H1 (cell line): ENCODE results near the gene EIF2B2. TPM values are rescaled to one million over a fixed set of nuclear protein-coding genes. Genes with fewer than 3 reads are reported as not detected.

ENCODE experiments used
- CTCF ChIA-PET: fragments of 300-600 bp; sonication (Branson Sonifier 250); formaldehyde crosslinking; loops from one replicate; lab custom pipeline; 2021; ENCODE audit not compliant: partially characterized antibody; lab: Charles Lee
- POLR2A ChIA-PET: fragments of 300-600 bp; sonication (Branson Sonifier 250); formaldehyde crosslinking; loops from one replicate; lab custom pipeline; 2021; ENCODE audit warnings: inconsistent platforms; ENCODE audit not compliant: partially characterized antibody; lab: Charles Lee
- DNase-seq, 2 experiments: peaks; one replicate each; pipeline versions ENCODE4 v3.0.0 to v3.0.0-alpha.2; 2010 to 2022; ENCODE audit warnings: low spot score in 2 of 2, low read depth in 1 of 2, mixed read lengths in 1 of 2
- FAIRE-seq: peaks from 2 replicates; lab custom pipeline; 2011; peaks lifted over from hg19 to GRCh38; lab: Jason Lieb, UNC
- H2AFZ ChIP-seq: 2 replicates; pipeline ENCODE4 v1.8.1; 2012; ENCODE audit warnings: low read length, inconsistent platforms
- H2AK5ac ChIP-seq: 2 replicates; pipeline ENCODE4 v1.6.1; 2013; ENCODE audit warnings: low read depth, low read length
- H2BK120ac ChIP-seq: replicated peaks from 2 replicates; pipeline ENCODE3; 2013; ENCODE audit warnings: low read depth, low read length, inconsistent platforms
- H2BK12ac ChIP-seq: 2 replicates; pipeline ENCODE4 v1.6.1; 2013; ENCODE audit warnings: low read depth, low read length
- H2BK15ac ChIP-seq: 2 replicates; pipeline ENCODE4 v1.6.1; 2013; ENCODE audit warnings: low read length
- H2BK20ac ChIP-seq: 2 replicates; pipeline ENCODE4 v1.6.1; 2013; ENCODE audit warnings: low read length
- H2BK5ac ChIP-seq: 2 replicates; pipeline ENCODE4 v1.6.1; 2013; ENCODE audit warnings: low read depth, low read length
- H3K14ac ChIP-seq: 2 replicates; pipeline ENCODE4 v1.6.1; 2013; ENCODE audit warnings: inconsistent platforms; ENCODE audit not compliant: insufficient read length
- H3K18ac ChIP-seq: 2 replicates; pipeline ENCODE4 v1.6.1; 2013; ENCODE audit warnings: low read length; ENCODE audit errors: extremely low read depth
- H3K23ac ChIP-seq: 2 replicates; pipeline ENCODE4 v1.6.1; 2013; ENCODE audit warnings: inconsistent platforms; ENCODE audit not compliant: insufficient read length
- H3K23me2 ChIP-seq: 2 replicates; pipeline ENCODE4 v1.6.1; 2013; ENCODE audit warnings: low read depth, low read length
- H3K27ac ChIP-seq: 2 replicates; pipeline ENCODE4 v1.6.1; 2011; ENCODE audit warnings: low read depth, low read length, inconsistent platforms
- H3K27me3 ChIP-seq, 4 experiments: replicated peaks in 1 of 4; 1 replicate in 1 of 4; 2 replicates in 3 of 4; pipeline versions ENCODE4 v1.6.1 to v1.8.1; 2011 to 2013; ENCODE audit warnings: low read length in 3 of 4, mild to moderate bottlenecking in 3 of 4, inconsistent platforms in 2 of 4, mixed read lengths in 2 of 4, moderate library complexity in 1 of 4; ENCODE audit not compliant: control insufficient read depth in 3 of 4, insufficient read depth in 3 of 4; ENCODE audit errors: extremely low read depth in 1 of 4
- H3K36me3 ChIP-seq, 4 experiments: 2 replicates each; pipeline versions ENCODE4 v1.6.1 to v1.8.1; 2011 to 2013; ENCODE audit warnings: mild to moderate bottlenecking in 4 of 4, low read length in 3 of 4, moderate library complexity in 2 of 4, control low read depth in 1 of 4, inconsistent platforms in 1 of 4; ENCODE audit not compliant: insufficient read depth in 4 of 4, control insufficient read depth in 2 of 4
- H3K4ac ChIP-seq: replicated peaks from 2 replicates; pipeline ENCODE3; 2013; ENCODE audit warnings: low read length, low read depth, mixed read lengths, inconsistent platforms; ENCODE audit not compliant: insufficient read length
- H3K4me1 ChIP-seq, 4 experiments: replicated peaks in 1 of 4; 1 replicate in 1 of 4; 2 replicates in 3 of 4; pipeline versions ENCODE4 v1.6.1 to v1.8.1; 2011 to 2013; ENCODE audit warnings: low read length in 3 of 4, inconsistent platforms in 2 of 4, mixed read lengths in 1 of 4; ENCODE audit not compliant: insufficient read depth in 4 of 4, control insufficient read depth in 3 of 4
- H3K4me2 ChIP-seq, 2 experiments: 2 replicates each; pipeline versions ENCODE4 v1.6.1 to v1.8.1; 2011 to 2013; ENCODE audit warnings: low read depth in 2 of 2, low read length in 2 of 2, control low read depth in 1 of 2, inconsistent platforms in 1 of 2, mild to moderate bottlenecking in 1 of 2; ENCODE audit not compliant: insufficient read depth in 1 of 2
- H3K4me3 ChIP-seq, 4 experiments: fragments of 200-600, 300-600 bp in 1 of 4; sonication (generic), shearing (Covaris generic), sonication (Bioruptor Twin) in 1 of 4; 2 replicates each; pipeline versions ENCODE4 v1.5.1 to v1.8.1; 2011 to 2016; ENCODE audit warnings: low read length in 4 of 4, low read depth in 3 of 4, control low read depth in 2 of 4, inconsistent platforms in 2 of 4, mild to moderate bottlenecking in 2 of 4, mixed read lengths in 1 of 4, moderate library complexity in 1 of 4; ENCODE audit not compliant: insufficient read depth in 2 of 4; ENCODE audit errors: extremely low read depth in 1 of 4
- H3K56ac ChIP-seq: replicated peaks from 2 replicates; pipeline ENCODE3; 2013; ENCODE audit warnings: low read depth, mild to moderate bottlenecking, mixed read lengths, low read length, inconsistent platforms; ENCODE audit not compliant: insufficient read length
- H3K79me1 ChIP-seq: 2 replicates; pipeline ENCODE4 v1.6.1; 2013; ENCODE audit warnings: low read depth, low read length, control low read depth
- H3K79me2 ChIP-seq, 2 experiments: 2 replicates each; pipeline versions ENCODE4 v1.6.1 to v1.8.1; 2012 to 2013; ENCODE audit warnings: low read length in 2 of 2, mild to moderate bottlenecking in 2 of 2, inconsistent platforms in 1 of 2; ENCODE audit not compliant: insufficient read depth in 2 of 2, control insufficient read depth in 1 of 2
- H3K9ac ChIP-seq, 4 experiments: replicated peaks in 1 of 4; 1 replicate in 1 of 4; 2 replicates in 3 of 4; pipeline versions ENCODE4 v1.6.1 to v1.8.1; 2011 to 2013; ENCODE audit warnings: low read depth in 3 of 4, low read length in 3 of 4, control low read depth in 2 of 4, mild to moderate bottlenecking in 2 of 4, moderate library complexity in 2 of 4, inconsistent platforms in 1 of 4; ENCODE audit errors: extremely low read depth in 1 of 4
- H3K9me3 ChIP-seq, 2 experiments: 2 replicates each; pipeline versions ENCODE4 v1.6.1 to v1.8.1; 2012 to 2013; ENCODE audit warnings: mild to moderate bottlenecking in 2 of 2, moderate library complexity in 2 of 2, control low read depth in 1 of 2, inconsistent platforms in 1 of 2, low read depth in 1 of 2, low read length in 1 of 2, mixed read lengths in 1 of 2; ENCODE audit not compliant: insufficient read depth in 2 of 2
- H4K20me1 ChIP-seq, 2 experiments: replicated peaks in 1 of 2; 2 replicates each; pipeline versions ENCODE3 to v1.8.1; 2011 to 2013; ENCODE audit warnings: inconsistent platforms in 2 of 2, low read length in 2 of 2, mild to moderate bottlenecking in 1 of 2; ENCODE audit not compliant: insufficient read depth in 2 of 2, control insufficient read depth in 1 of 2
- H4K5ac ChIP-seq: 2 replicates; pipeline ENCODE4 v1.6.1; 2013; ENCODE audit warnings: low read length, low read depth, mixed read lengths, inconsistent platforms; ENCODE audit not compliant: insufficient read length
- H4K8ac ChIP-seq: 2 replicates; pipeline ENCODE4 v1.8.0; 2013; ENCODE audit warnings: mild to moderate bottlenecking, moderate library complexity, low read length, inconsistent platforms; ENCODE audit not compliant: insufficient read depth; ENCODE audit errors: extremely low read depth
- H4K91ac ChIP-seq: replicated peaks from 2 replicates; pipeline ENCODE3; 2013; ENCODE audit warnings: low read length, mixed read lengths, inconsistent platforms; ENCODE audit not compliant: insufficient read length
- BCL11A ChIP-seq, 2 experiments: IDR thresholded peaks; one replicate each; pipeline ENCODE4 v1.6.1; 2011; ENCODE audit warnings: low read depth in 2 of 2, low read length in 2 of 2, mild to moderate bottlenecking in 2 of 2
- CREB1 ChIP-seq: IDR thresholded peaks from 2 replicates; pipeline ENCODE4 v1.6.1; 2012; ENCODE audit warnings: inconsistent platforms
- WGBS, 2 experiments: shearing (Covaris generic) in 1 of 2; methylation state at CpG; one replicate each; pipeline versions ENCODE4 v1.1.6 to v1.1.7; 2013 to 2015; ENCODE audit warnings: low lambda C conversion rate in 2 of 2, mixed read lengths in 2 of 2, inconsistent platforms in 1 of 2, low coverage in 1 of 2, missing lambda C conversion rate in 1 of 2; ENCODE audit not compliant: insufficient replicate concordance in 2 of 2, insufficient coverage in 1 of 2, insufficient read length in 1 of 2; ENCODE audit errors: extremely low coverage in 1 of 2, missing lambda C conversion rate in 1 of 2; 5-methylcytosine and 5-hydroxymethylcytosine counted together
- polyA plus RNA-seq, 7 experiments: library from polyadenylated mRNA; depleted of rRNA in 3 of 7; stranded (reverse) in 5 of 7; unstranded in 2 of 7; fragments of >200 nt in 5 of 7; fragments of 200-250 nt in 2 of 7; gene quantifications; 1 replicate in 5 of 7; 2 replicates in 1 of 7; 4 replicates in 1 of 7; pipeline versions ENCODE4 v1.2.1 to v1.2.3, GENCODE V29; 2011 to 2013; ENCODE audit warnings: missing spikeins in 2 of 7, mixed read lengths in 2 of 7
- total RNA-seq: library from RNA; stranded (reverse); fragmentation: NEBNext Ultra II Directional; extraction: Animal tissue kit (Norgen Biotek cat#: 25700); gene quantifications from 2 replicates; pipeline ENCODE4 v1.2.1, GENCODE V29; 2021
- TF ChIP-seq, protein P1 (sequence below): IDR thresholded peaks from 2 replicates; pipeline ENCODE4 v1.6.1; 2011; ENCODE audit warnings: low read length, improper control_type of control experiment

EIF2B2 gene
- total and polyA plus RNA-seq, 2 of the 8 experiments (the other 6 are each of a cell fraction or from before 2014, with no cell fraction given), result 42.6 to 79.9 TPM

GRCh38 chr14:74962046-74962445 is 40.7 kb upstream of the EIF2B2 start:
- H3K4ac ChIP-seq, result no peak overlapping the region
- no peak for TF ChIP-seq CREB1
- TF ChIP-seq BCL11A (IDR thresholded peaks at IDR 0.05; ENCODE audit: low read depth in 2 of 2, low read length in 2 of 2), result no peak
- TF ChIP-seq, protein P1, sequence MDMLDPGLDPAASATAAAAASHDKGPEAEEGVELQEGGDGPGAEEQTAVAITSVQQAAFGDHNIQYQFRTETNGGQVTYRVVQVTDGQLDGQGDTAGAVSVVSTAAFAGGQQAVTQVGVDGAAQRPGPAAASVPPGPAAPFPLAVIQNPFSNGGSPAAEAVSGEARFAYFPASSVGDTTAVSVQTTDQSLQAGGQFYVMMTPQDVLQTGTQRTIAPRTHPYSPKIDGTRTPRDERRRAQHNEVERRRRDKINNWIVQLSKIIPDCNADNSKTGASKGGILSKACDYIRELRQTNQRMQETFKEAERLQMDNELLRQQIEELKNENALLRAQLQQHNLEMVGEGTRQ, result no peak
- H3K23me2 ChIP-seq, result no peaks in the 10 kb centered on the region
- no peak overlapping the region for H3K14ac ChIP-seq
- H3K9me3 ChIP-seq, result no peaks in the 10 kb centered on the region
- no peak overlapping the region for H3K56ac ChIP-seq
- H3K4me1 ChIP-seq, result peaks cover 0 to 6% (median 0%) of the 10 kb centered on the region in 4 experiments; a peak in 3 of 7 replicates
- 85% methylated on average over 11 of the region's 11 CpGs; no CpG with 5 or more reads in 1 of the 2 experiments for WGBS, 2 experiments
- H3K4me2 ChIP-seq, result no peak overlapping the region
- H4K8ac ChIP-seq, result no peak overlapping the region
- no peaks in the 10 kb centered on the region for H3K27me3 ChIP-seq
- H4K91ac ChIP-seq, result no peak overlapping the region
- no peak overlapping the region for H3K27ac ChIP-seq
- H4K20me1 ChIP-seq, result no peaks in the 10 kb centered on the region
- DNase-seq (no peak), FAIRE-seq (no peak)
- H3K79me1 ChIP-seq, result no peaks in the 10 kb centered on the region
- no peak overlapping the region for H3K23ac ChIP-seq
- no peak overlapping the region for H2BK12ac ChIP-seq
- H2AFZ ChIP-seq, result no peak overlapping the region; the same call in 1 of the 2 replicates
- H2BK15ac ChIP-seq, result no peak overlapping the region
- ChIA-PET CTCF (interaction anchor here (0.9 to 11.8 kb wide), 8 partner anchors 9 to 127 kb away, joined by 3 to 146 read pairs (median 6); no protein-coding TSS in a partner anchor), POLR2A (interaction anchor here (1.0 to 3.6 kb wide), 4 partner anchors 7 to 40 kb away, joined by 3 to 16 read pairs (median 4); partner anchors contain the start of genes PGF and RPS6KL1)
- H2BK20ac ChIP-seq, result no peak overlapping the region
- no peak overlapping the region for H3K9ac ChIP-seq
- no peak overlapping the region for H3K18ac ChIP-seq
- no peak overlapping the region for H4K5ac ChIP-seq
- no peak overlapping the region for H2BK120ac ChIP-seq
- H2BK5ac ChIP-seq, result no peak overlapping the region
- H3K36me3 ChIP-seq, result no peaks in the 10 kb centered on the region
- H3K79me2 ChIP-seq, result no peaks in the 10 kb centered on the region
- H2AK5ac ChIP-seq, result no peak overlapping the region
- H3K4me3 ChIP-seq, result no peak overlapping the region
